Panc1 (cell line): Measurements from ENCODE around the gene ZBTB25.

Experiments used
- CTCF ChIP-seq: fragments of 450-650 bp; IDR thresholded peaks from 2 replicates; pipeline ENCODE4 v1.5.1; 2017; ENCODE audit warnings: mild to moderate bottlenecking
- POLR2AphosphoS5 ChIP-seq: IDR thresholded peaks from 2 replicates; pipeline ENCODE4 v1.6.1; 2012; ENCODE audit warnings: mild to moderate bottlenecking, low read depth, low read length, moderate library complexity
- REST ChIP-seq, 2 experiments: IDR thresholded peaks; 2 replicates each; pipeline ENCODE4 v1.6.1; 2011 to 2012; ENCODE audit warnings: low read depth in 2 of 2, control low read depth in 1 of 2, low read length in 1 of 2, mild to moderate bottlenecking in 1 of 2, moderate library complexity in 1 of 2; ENCODE audit not compliant: insufficient read depth in 1 of 2
- SIN3A ChIP-seq: IDR thresholded peaks from 2 replicates; pipeline ENCODE4 v1.6.1; 2012; ENCODE audit warnings: low read depth, mild to moderate bottlenecking, low read length, moderate library complexity, borderline replicate concordance; ENCODE audit not compliant: insufficient read depth
- TCF7L2 ChIP-seq: IDR thresholded peaks from 2 replicates; pipeline ENCODE4 v1.6.1; 2011; ENCODE audit warnings: mild to moderate bottlenecking, low read depth, low read length, inconsistent platforms

DNA sequence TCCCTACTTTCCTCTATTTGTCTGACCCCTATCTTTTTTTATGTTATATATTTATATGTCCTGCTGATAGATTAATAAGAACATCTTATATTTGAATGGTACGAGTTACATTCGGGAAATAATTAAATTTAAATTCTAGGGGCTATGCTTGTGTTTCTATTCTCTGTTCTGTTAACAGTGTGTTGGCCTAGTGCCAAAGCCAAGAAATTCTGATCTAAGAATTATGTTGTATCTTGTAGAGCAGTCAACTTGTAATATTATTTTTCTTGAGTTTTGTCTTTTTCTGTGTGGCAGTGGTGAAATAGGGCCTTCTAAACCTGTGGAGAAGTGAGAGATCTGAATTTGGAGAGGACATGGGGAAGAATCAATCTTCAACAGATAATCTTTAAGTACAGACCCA, 27.9 kb upstream of the ZBTB25 start:
- TF ChIP-seq CTCF (no peak), SIN3A (no peak), TCF7L2 (no peak), REST (IDR thresholded peaks at IDR 0.05; ENCODE audit: insufficient read depth in 1 of 2, low read depth in 2 of 2, low read length in 1 of 2) (no peak), POLR2AphosphoS5 (no peak)
